GM23338 (cell line): ENCODE data around the gene RNF141. TPM values are rescaled to one million over a fixed set of nuclear protein-coding genes. Genes with fewer than 3 reads are reported as not detected.

Experiments used
- ATAC-seq: fragments of 200-7000 bp; cut with Tn5 transposase; 3 replicates; pipeline ENCODE4 v1.9.1; 2020
- DNase-seq: peaks from one replicate; pipeline ENCODE4 v3.0.0-alpha.2; 2015; ENCODE audit warnings: low spot score
- H2AFZ ChIP-seq: fragments of 200-600 bp; sonication (generic); 2 replicates; pipeline ENCODE4 v1.8.0; 2016; ENCODE audit warnings: antibody characterized with exemption, mild to moderate bottlenecking, moderate library complexity
- H3F3A ChIP-seq: fragments of 200-600 bp; sonication (generic); replicated peaks from 2 replicates; pipeline ENCODE4 v1.8.0; 2017; ENCODE audit warnings: antibody characterized with exemption, mixed run types, low read depth
- H3K27ac ChIP-seq: fragments of 200-600 bp; sonication (generic); 2 replicates; pipeline ENCODE4 v1.6.1; 2016; ENCODE audit warnings: low read depth
- H3K27me3 ChIP-seq: fragments of 200-600 bp; sonication (generic); 2 replicates; pipeline ENCODE4 v1.8.0; 2016; ENCODE audit warnings: mild to moderate bottlenecking, mixed run types, moderate library complexity; ENCODE audit not compliant: insufficient read depth
- H3K36me3 ChIP-seq: fragments of 200-600 bp; sonication (generic); 2 replicates; pipeline ENCODE4 v1.8.0; 2016; ENCODE audit warnings: mild to moderate bottlenecking; ENCODE audit not compliant: insufficient read depth
- H3K4me1 ChIP-seq: fragments of 200-600 bp; sonication (generic); 2 replicates; pipeline ENCODE4 v1.8.0; 2016; ENCODE audit warnings: mild to moderate bottlenecking, moderate library complexity; ENCODE audit not compliant: insufficient read depth
- H3K4me2 ChIP-seq: fragments of 200-600 bp; sonication (generic); 2 replicates; pipeline ENCODE4 v1.7.1; 2017; ENCODE audit warnings: mixed run types
- H3K4me3 ChIP-seq: fragments of 200-600 bp; sonication (generic); 2 replicates; pipeline ENCODE4 v1.6.1; 2016; ENCODE audit warnings: mixed run types
- H3K79me2 ChIP-seq: fragments of 200-600 bp; sonication (generic); replicated peaks from 2 replicates; pipeline ENCODE4 v1.8.0; 2017; ENCODE audit warnings: mild to moderate bottlenecking; ENCODE audit not compliant: insufficient read depth
- H3K9me2 ChIP-seq: fragments of 200-600 bp; sonication (generic); 2 replicates; pipeline ENCODE4 v1.8.0; 2017; ENCODE audit not compliant: insufficient read depth
- H4K20me1 ChIP-seq: fragments of 200-600 bp; sonication (generic); replicated peaks from 2 replicates; pipeline ENCODE4 v1.8.0; 2017; ENCODE audit warnings: mild to moderate bottlenecking; ENCODE audit not compliant: insufficient read depth
- H3K27ac Mint-ChIP-seq: 2 replicates; pipeline ENCODE4 v1.8.0; 2020; ENCODE audit warnings: inconsistent platforms, mild to moderate bottlenecking, moderate library complexity, mixed read lengths
- H3K27me3 Mint-ChIP-seq: 3 replicates; pipeline ENCODE4 v1.8.0; 2022; ENCODE audit warnings: low read depth, mild to moderate bottlenecking, moderate library complexity, mixed read lengths, inconsistent platforms; ENCODE audit not compliant: insufficient read depth, poor library complexity
- H3K36me3 Mint-ChIP-seq: 3 replicates; pipeline ENCODE4 v1.8.0; 2021; ENCODE audit warnings: low read depth, mild to moderate bottlenecking, inconsistent platforms, moderate library complexity, mixed read lengths
- H3K4me1 Mint-ChIP-seq: 3 replicates; pipeline ENCODE4 v1.8.0; 2020; ENCODE audit warnings: mild to moderate bottlenecking, inconsistent platforms, mixed read lengths
- H3K4me3 Mint-ChIP-seq: 3 replicates; pipeline ENCODE4 v1.8.0; 2021; ENCODE audit warnings: moderate library complexity, mild to moderate bottlenecking, inconsistent platforms, mixed read lengths
- H3K9me3 Mint-ChIP-seq: 3 replicates; pipeline ENCODE4 v1.8.0; 2020; ENCODE audit warnings: moderate library complexity, mild to moderate bottlenecking, inconsistent platforms, mixed read lengths
- CREB1 ChIP-seq: fragments of 250-450 bp; sonication (Bioruptor Pico); IDR thresholded peaks from 2 replicates; pipeline ENCODE4 v1.5.0; 2020; ENCODE audit warnings: low read depth, mild to moderate bottlenecking, moderate library complexity
- EZH2 ChIP-seq: fragments of 200-600 bp; sonication (generic); IDR thresholded peaks from one replicate; pipeline ENCODE4 v1.8.0; 2017; ENCODE audit warnings: antibody characterized with exemption, mild to moderate bottlenecking, low read depth; ENCODE audit not compliant: unreplicated experiment
- EZH2phosphoT487 ChIP-seq: fragments of 200-600 bp; sonication (generic); IDR thresholded peaks from one replicate; pipeline ENCODE4 v1.8.1; 2018; ENCODE audit warnings: antibody characterized with exemption; ENCODE audit not compliant: unreplicated experiment
- JUNB ChIP-seq: IDR thresholded peaks from one replicate; pipeline ENCODE4 v1.6.1; 2016; ENCODE audit warnings: antibody characterized with exemption; ENCODE audit not compliant: unreplicated experiment
- NANOG ChIP-seq: IDR thresholded peaks from 2 replicates; pipeline ENCODE4 v1.6.1; 2016; ENCODE audit warnings: antibody characterized with exemption, borderline replicate concordance
- POLR2AphosphoS5 ChIP-seq: IDR thresholded peaks from 2 replicates; pipeline ENCODE4 v1.6.1; 2016; ENCODE audit warnings: antibody characterized with exemption, low read depth
- STAT1 ChIP-seq: IDR thresholded peaks from one replicate; pipeline ENCODE4 v1.6.1; 2016; ENCODE audit warnings: antibody characterized with exemption; ENCODE audit not compliant: unreplicated experiment
- ZNF114 ChIP-seq: fragments of 250-450 bp; sonication (Bioruptor Pico); IDR thresholded peaks from 2 replicates; pipeline ENCODE4 v1.5.0; 2020; ENCODE audit warnings: mild to moderate bottlenecking, moderate library complexity
- ZNF331 ChIP-seq: fragments of 250-450 bp; sonication (Bioruptor Pico); IDR thresholded peaks from 2 replicates; pipeline ENCODE4 v1.5.0; 2020; ENCODE audit warnings: low read depth, mild to moderate bottlenecking, moderate library complexity
- polyA plus RNA-seq: library from polyadenylated mRNA; unstranded; fragments of >200 nt; fragmentation: Nextera tagmentation; extraction: Ambion mirVana; gene quantifications from 2 replicates; pipeline ENCODE4 v1.2.1, GENCODE V29; 2016
- total RNA-seq: library from RNA; depleted of rRNA; stranded (reverse); fragments of >200 nt; shearing (Covaris generic); gene quantifications from 2 replicates; pipeline ENCODE4 v1.2.3, GENCODE V29; 2014
- TF ChIP-seq, protein P1 (sequence below): IDR thresholded peaks from 2 replicates; pipeline ENCODE4 v1.6.1; 2016; ENCODE audit warnings: antibody characterized with exemption
- TF ChIP-seq, protein P2 (sequence below): IDR thresholded peaks from one replicate; pipeline ENCODE4 v1.6.1; 2018; ENCODE audit warnings: antibody characterized with exemption; ENCODE audit not compliant: unreplicated experiment
- TF ChIP-seq, protein P3 (sequence below): fragments of 250-450 bp; sonication (Bioruptor Pico); IDR thresholded peaks from 2 replicates; pipeline ENCODE4 v1.5.0; 2020; ENCODE audit warnings: mild to moderate bottlenecking, moderate library complexity
- TF ChIP-seq, protein P4 (sequence below), 2 experiments: fragments of 200-600 bp in 1 of 2; sonication (generic) in 1 of 2; conservative IDR thresholded peaks; 2 replicates each; pipeline versions ENCODE4 v1.5.1 to v1.6.1; 2016 to 2017; ENCODE audit warnings: antibody characterized with exemption in 2 of 2, low read depth in 2 of 2, mild to moderate bottlenecking in 2 of 2, moderate library complexity in 1 of 2

The RNF141 gene
- total and polyA plus RNA-seq, 2 experiments from 2014 or later: 11.4 to 26.9 TPM

DNA sequence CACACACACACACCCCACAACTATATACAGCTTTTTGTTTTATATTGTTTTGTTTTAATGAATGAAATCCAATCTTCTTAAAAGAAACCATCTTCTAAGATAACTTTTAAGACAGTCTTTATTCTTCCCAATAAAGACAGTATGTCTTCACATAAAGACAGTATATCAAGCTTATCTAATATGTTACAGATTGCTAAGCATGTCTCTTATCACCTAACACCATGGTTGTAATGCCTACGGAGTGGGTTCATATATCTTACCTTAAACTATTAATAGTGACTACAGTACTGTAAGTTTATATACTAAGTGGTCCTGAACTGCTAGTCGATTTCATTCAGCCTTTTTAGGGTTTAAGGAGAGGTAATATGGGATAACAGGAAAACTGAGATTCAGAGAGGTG lies 8.5 kb downstream of the RNF141 start:
- no peak for ATAC-seq
- no peak overlapping the region for H3K4me3 Mint-ChIP-seq
- no peaks in the 10 kb centered on the region for H3K4me1 Mint-ChIP-seq

More for the DNA sequence above, 8.5 kb downstream of the RNF141 start:
- no peak for DNase-seq
- Histone ChIP-seq H3K4me2 (no peak overlapping the region), H3K4me1 (no peaks in the 10 kb centered on the region), H3K9me2 (no peaks in the 10 kb centered on the region), H3F3A (no peaks in the 10 kb centered on the region), H3K4me3 (no peak overlapping the region), H2AFZ (no peak overlapping the region), H3K36me3 (no peaks in the 10 kb centered on the region), H4K20me1 (no peaks in the 10 kb centered on the region), H3K27ac (no peak overlapping the region), H3K79me2 (no peaks in the 10 kb centered on the region), H3K27me3 (no peaks in the 10 kb centered on the region)
- no peaks in the 10 kb centered on the region for H3K9me3 Mint-ChIP-seq
- H3K36me3 Mint-ChIP-seq: no peaks in the 10 kb centered on the region
- H3K27me3 Mint-ChIP-seq: no peaks in the 10 kb centered on the region
- no peak for TF ChIP-seq JUNB
- no peak for TF ChIP-seq ZNF114
- TF ChIP-seq CREB1 (CRISPR knock-in tag): no peak
- no peak for TF ChIP-seq EZH2
- TF ChIP-seq, protein P1, sequence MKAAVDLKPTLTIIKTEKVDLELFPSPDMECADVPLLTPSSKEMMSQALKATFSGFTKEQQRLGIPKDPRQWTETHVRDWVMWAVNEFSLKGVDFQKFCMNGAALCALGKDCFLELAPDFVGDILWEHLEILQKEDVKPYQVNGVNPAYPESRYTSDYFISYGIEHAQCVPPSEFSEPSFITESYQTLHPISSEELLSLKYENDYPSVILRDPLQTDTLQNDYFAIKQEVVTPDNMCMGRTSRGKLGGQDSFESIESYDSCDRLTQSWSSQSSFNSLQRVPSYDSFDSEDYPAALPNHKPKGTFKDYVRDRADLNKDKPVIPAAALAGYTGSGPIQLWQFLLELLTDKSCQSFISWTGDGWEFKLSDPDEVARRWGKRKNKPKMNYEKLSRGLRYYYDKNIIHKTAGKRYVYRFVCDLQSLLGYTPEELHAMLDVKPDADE: no peak
- TF ChIP-seq, protein P2, sequence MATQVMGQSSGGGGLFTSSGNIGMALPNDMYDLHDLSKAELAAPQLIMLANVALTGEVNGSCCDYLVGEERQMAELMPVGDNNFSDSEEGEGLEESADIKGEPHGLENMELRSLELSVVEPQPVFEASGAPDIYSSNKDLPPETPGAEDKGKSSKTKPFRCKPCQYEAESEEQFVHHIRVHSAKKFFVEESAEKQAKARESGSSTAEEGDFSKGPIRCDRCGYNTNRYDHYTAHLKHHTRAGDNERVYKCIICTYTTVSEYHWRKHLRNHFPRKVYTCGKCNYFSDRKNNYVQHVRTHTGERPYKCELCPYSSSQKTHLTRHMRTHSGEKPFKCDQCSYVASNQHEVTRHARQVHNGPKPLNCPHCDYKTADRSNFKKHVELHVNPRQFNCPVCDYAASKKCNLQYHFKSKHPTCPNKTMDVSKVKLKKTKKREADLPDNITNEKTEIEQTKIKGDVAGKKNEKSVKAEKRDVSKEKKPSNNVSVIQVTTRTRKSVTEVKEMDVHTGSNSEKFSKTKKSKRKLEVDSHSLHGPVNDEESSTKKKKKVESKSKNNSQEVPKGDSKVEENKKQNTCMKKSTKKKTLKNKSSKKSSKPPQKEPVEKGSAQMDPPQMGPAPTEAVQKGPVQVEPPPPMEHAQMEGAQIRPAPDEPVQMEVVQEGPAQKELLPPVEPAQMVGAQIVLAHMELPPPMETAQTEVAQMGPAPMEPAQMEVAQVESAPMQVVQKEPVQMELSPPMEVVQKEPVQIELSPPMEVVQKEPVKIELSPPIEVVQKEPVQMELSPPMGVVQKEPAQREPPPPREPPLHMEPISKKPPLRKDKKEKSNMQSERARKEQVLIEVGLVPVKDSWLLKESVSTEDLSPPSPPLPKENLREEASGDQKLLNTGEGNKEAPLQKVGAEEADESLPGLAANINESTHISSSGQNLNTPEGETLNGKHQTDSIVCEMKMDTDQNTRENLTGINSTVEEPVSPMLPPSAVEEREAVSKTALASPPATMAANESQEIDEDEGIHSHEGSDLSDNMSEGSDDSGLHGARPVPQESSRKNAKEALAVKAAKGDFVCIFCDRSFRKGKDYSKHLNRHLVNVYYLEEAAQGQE: no peak
- no peak for TF ChIP-seq POLR2AphosphoS5
- TF ChIP-seq, protein P3, sequence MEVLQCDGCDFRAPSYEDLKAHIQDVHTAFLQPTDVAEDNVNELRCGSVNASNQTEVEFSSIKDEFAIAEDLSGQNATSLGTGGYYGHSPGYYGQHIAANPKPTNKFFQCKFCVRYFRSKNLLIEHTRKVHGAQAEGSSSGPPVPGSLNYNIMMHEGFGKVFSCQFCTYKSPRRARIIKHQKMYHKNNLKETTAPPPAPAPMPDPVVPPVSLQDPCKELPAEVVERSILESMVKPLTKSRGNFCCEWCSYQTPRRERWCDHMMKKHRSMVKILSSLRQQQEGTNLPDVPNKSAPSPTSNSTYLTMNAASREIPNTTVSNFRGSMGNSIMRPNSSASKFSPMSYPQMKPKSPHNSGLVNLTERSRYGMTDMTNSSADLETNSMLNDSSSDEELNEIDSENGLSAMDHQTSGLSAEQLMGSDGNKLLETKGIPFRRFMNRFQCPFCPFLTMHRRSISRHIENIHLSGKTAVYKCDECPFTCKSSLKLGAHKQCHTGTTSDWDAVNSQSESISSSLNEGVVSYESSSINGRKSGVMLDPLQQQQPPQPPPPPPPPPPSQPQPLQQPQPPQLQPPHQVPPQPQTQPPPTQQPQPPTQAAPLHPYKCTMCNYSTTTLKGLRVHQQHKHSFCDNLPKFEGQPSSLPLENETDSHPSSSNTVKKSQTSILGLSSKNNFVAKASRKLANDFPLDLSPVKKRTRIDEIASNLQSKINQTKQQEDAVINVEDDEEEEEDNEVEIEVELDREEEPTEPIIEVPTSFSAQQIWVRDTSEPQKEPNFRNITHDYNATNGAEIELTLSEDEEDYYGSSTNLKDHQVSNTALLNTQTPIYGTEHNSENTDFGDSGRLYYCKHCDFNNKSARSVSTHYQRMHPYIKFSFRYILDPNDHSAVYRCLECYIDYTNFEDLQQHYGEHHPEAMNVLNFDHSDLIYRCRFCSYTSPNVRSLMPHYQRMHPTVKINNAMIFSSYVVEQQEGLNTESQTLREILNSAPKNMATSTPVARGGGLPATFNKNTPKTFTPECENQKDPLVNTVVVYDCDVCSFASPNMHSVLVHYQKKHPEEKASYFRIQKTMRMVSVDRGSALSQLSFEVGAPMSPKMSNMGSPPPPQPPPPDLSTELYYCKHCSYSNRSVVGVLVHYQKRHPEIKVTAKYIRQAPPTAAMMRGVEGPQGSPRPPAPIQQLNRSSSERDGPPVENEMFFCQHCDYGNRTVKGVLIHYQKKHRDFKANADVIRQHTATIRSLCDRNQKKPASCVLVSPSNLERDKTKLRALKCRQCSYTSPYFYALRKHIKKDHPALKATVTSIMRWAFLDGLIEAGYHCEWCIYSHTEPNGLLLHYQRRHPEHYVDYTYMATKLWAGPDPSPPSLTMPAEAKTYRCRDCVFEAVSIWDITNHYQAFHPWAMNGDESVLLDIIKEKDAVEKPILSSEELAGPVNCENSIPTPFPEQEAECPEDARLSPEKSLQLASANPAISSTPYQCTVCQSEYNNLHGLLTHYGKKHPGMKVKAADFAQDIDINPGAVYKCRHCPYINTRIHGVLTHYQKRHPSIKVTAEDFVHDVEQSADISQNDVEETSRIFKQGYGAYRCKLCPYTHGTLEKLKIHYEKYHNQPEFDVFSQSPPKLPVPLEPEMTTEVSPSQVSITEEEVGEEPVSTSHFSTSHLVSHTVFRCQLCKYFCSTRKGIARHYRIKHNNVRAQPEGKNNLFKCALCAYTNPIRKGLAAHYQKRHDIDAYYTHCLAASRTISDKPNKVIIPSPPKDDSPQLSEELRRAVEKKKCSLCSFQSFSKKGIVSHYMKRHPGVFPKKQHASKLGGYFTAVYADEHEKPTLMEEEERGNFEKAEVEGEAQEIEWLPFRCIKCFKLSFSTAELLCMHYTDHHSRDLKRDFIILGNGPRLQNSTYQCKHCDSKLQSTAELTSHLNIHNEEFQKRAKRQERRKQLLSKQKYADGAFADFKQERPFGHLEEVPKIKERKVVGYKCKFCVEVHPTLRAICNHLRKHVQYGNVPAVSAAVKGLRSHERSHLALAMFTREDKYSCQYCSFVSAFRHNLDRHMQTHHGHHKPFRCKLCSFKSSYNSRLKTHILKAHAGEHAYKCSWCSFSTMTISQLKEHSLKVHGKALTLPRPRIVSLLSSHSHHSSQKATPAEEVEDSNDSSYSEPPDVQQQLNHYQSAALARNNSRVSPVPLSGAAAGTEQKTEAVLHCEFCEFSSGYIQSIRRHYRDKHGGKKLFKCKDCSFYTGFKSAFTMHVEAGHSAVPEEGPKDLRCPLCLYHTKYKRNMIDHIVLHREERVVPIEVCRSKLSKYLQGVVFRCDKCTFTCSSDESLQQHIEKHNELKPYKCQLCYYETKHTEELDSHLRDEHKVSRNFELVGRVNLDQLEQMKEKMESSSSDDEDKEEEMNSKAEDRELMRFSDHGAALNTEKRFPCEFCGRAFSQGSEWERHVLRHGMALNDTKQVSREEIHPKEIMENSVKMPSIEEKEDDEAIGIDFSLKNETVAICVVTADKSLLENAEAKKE (CRISPR knock-in tag): no peak
- TF ChIP-seq, protein P4, sequence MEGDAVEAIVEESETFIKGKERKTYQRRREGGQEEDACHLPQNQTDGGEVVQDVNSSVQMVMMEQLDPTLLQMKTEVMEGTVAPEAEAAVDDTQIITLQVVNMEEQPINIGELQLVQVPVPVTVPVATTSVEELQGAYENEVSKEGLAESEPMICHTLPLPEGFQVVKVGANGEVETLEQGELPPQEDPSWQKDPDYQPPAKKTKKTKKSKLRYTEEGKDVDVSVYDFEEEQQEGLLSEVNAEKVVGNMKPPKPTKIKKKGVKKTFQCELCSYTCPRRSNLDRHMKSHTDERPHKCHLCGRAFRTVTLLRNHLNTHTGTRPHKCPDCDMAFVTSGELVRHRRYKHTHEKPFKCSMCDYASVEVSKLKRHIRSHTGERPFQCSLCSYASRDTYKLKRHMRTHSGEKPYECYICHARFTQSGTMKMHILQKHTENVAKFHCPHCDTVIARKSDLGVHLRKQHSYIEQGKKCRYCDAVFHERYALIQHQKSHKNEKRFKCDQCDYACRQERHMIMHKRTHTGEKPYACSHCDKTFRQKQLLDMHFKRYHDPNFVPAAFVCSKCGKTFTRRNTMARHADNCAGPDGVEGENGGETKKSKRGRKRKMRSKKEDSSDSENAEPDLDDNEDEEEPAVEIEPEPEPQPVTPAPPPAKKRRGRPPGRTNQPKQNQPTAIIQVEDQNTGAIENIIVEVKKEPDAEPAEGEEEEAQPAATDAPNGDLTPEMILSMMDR (conservative IDR thresholded peaks at IDR 0.05; ENCODE audit: low read depth in 2 of 2): no peak
- TF ChIP-seq ZNF331 (CRISPR knock-in tag): no peak
- TF ChIP-seq EZH2phosphoT487: no peak
- no peak for TF ChIP-seq NANOG
- TF ChIP-seq STAT1: no peak
- no peak overlapping the region for H3K27ac Mint-ChIP-seq
